Measurements from ENCODE around the gene TUBG1.
A peak's percentile ranks its signal among the peaks of the same experiment; 100 is the strongest.

Gene TUBG1

DNA sequence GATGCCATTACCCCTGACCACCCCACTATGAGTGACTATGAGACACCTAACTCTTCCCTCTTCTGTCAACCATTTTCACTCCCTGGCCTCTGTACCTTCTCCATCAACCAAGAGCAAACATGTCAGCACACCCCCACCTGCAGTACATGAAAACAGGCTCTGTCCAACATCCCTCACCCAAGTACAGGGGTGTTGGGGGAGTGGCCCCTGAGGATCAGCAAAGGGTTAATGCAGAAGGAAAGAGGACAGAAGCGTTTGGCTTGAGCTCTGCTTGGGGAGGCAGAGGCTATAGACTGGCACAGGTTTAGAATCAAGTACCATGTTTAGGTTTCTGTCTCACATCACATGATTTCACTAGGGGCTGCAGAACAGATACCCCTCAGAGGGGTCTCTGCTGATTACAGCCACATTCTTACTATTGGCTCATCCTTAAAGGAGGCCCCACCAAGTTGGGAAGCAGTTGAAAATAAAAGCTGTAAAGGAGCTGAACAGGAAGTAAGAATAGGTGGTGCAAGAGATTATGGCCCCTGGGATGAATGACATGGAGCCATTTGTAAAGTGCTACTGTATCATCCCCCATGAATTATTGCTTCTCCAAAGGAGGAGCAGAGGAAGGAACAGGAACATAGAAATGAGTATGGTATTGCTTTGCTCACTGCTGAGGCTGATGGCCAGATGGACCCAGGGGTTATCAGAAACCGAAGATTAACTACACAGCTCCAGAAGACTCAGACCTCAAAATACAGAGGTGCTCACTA, 29.5 kb upstream of the TUBG1 start:
- TF ChIP-seq, protein P1, sequence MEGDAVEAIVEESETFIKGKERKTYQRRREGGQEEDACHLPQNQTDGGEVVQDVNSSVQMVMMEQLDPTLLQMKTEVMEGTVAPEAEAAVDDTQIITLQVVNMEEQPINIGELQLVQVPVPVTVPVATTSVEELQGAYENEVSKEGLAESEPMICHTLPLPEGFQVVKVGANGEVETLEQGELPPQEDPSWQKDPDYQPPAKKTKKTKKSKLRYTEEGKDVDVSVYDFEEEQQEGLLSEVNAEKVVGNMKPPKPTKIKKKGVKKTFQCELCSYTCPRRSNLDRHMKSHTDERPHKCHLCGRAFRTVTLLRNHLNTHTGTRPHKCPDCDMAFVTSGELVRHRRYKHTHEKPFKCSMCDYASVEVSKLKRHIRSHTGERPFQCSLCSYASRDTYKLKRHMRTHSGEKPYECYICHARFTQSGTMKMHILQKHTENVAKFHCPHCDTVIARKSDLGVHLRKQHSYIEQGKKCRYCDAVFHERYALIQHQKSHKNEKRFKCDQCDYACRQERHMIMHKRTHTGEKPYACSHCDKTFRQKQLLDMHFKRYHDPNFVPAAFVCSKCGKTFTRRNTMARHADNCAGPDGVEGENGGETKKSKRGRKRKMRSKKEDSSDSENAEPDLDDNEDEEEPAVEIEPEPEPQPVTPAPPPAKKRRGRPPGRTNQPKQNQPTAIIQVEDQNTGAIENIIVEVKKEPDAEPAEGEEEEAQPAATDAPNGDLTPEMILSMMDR (conservative IDR thresholded peaks at IDR 0.05; ENCODE audit: low read length): no peak
- H3K4me3 ChIP-seq (ENCODE audit: low read length): no peak overlapping the region
- no peak for DNase-seq (ENCODE audit: low read depth)

- DNase-seq (ENCODE audit: low read depth): no peak
- H3K4me3 ChIP-seq (ENCODE audit: low read length): no peak overlapping the region
- TF ChIP-seq, protein P1 (conservative IDR thresholded peaks at IDR 0.05; ENCODE audit: low read length): no peak
These were observed 27.7 kb upstream of the TUBG1 start for GRCh38 chr17:42581744-42582270.

DNA sequence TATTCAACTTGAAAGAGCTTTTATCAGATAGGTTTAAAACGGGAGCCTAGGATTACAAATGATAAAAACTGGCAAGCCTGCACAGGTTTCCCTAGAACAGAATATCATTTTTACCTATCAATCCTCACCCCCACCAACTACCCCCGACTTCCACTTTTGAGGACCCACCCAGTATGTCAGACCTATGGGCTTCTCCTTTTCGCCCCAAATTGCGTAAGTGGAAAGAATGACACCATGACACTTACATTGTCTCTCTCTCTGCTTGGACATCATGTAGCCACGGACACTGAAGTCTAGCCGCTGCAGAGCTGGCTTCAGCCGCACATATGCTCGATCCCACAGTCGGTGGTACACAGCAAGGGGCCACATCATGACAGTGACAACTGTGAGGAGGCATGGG, 24.6 kb upstream of the TUBG1 start:
- no peak for DNase-seq (ENCODE audit: low read depth)
- no peak overlapping the region for H3K4me3 ChIP-seq (ENCODE audit: low read length)
- TF ChIP-seq, protein P1 (conservative IDR thresholded peaks at IDR 0.05; ENCODE audit: low read length): no peak

DNA sequence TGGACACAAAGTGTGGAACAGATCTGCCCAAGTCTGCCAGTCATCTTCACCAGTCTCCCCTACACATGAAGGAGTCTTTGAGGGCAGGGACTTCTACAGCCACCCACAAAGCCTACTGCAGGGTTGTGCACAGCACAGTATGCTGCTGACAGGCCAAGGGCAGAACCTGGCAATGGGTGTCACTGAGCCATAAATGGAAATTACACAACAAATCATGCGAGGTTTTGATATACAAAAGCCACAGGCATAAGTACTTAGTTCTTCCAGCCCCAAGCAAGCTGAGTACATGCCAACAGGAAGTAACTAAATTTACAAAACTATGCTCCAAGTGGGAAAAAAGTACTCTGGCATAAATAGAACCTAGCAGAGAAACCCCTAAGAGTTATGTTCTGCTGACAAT, 24.1 kb upstream of the TUBG1 start:
- peak; percentile 44 for DNase-seq (ENCODE audit: low read depth)
- no peak overlapping the region for H3K4me3 ChIP-seq (ENCODE audit: low read length)
- TF ChIP-seq, protein P1 (conservative IDR thresholded peaks at IDR 0.05; ENCODE audit: low read length): no peak

GRCh38 chr17:42586514-42587230, 22.8 kb upstream of the TUBG1 start:
- TF ChIP-seq, protein P1 (conservative IDR thresholded peaks at IDR 0.05; ENCODE audit: low read length): no peak
- no peak for DNase-seq (ENCODE audit: low read depth)
- H3K4me3 ChIP-seq (ENCODE audit: low read length): no peak overlapping the region

DNA sequence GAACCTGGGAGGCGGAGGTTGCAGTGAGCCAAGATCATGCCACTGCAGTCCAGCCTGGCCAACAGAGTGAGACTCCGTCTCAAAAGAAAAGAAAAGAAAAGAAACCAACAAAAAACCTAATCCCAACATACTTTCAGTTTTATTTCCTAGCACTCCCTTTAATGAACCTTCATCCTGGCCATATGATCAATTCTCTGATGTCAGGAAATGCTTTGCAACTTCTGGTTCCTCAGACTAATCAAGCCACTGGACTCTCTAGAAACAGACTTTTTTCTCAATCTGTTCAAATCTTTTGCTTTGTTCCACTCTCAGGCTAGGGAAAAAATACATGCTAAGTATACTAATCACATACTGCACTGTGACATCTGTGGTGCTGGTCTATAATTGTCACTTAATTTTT, 18.6 kb upstream of the TUBG1 start:
- no peak overlapping the region for H3K4me3 ChIP-seq (ENCODE audit: low read length)
- no peak for DNase-seq (ENCODE audit: low read depth)
- TF ChIP-seq, protein P1 (conservative IDR thresholded peaks at IDR 0.05; ENCODE audit: low read length): no peak

Data from AG10803 (cell line).